Effector memory CD4-positive, alpha-beta T cell (primary cell): Measurements from ENCODE around the gene OR2J3.
"Not testable (repeated sequence)": the region's sequence is repeated elsewhere in the genome, so short reads cannot be mapped to it uniquely, and the experiment has no call there.

Experiments
- DNase-seq, 3 donors: peaks; one replicate each; pipeline ENCODE4 v3.0.0-alpha.2; 2020
- H3K27ac ChIP-seq: 2 replicates; pipeline ENCODE4 v1.7.0; 2013; ENCODE audit warnings: mild to moderate bottlenecking, low read length, moderate library complexity; ENCODE audit not compliant: insufficient read depth, poor library complexity, severe bottlenecking
- H3K27me3 ChIP-seq: replicated peaks from 2 replicates; pipeline ENCODE4 v1.7.0; 2013; ENCODE audit warnings: mild to moderate bottlenecking, low read length; ENCODE audit not compliant: insufficient read depth, control insufficient read depth, poor library complexity, severe bottlenecking
- H3K36me3 ChIP-seq: 2 replicates; pipeline ENCODE4 v1.7.0; 2013; ENCODE audit warnings: mild to moderate bottlenecking, low read length, moderate library complexity; ENCODE audit not compliant: control insufficient read depth, insufficient read depth
- H3K4me1 ChIP-seq: 2 replicates; pipeline ENCODE4 v1.7.0; 2013; ENCODE audit warnings: low read length, mild to moderate bottlenecking; ENCODE audit not compliant: control insufficient read depth, insufficient read depth, poor library complexity, severe bottlenecking
- H3K4me3 ChIP-seq: 2 replicates; pipeline ENCODE4 v1.7.0; 2013; ENCODE audit warnings: low read length, low read depth, mild to moderate bottlenecking; ENCODE audit not compliant: insufficient read depth, poor library complexity, severe bottlenecking
- H3K9me3 ChIP-seq: 2 replicates; pipeline ENCODE4 v1.7.0; 2013; ENCODE audit warnings: mild to moderate bottlenecking, low read length, moderate library complexity; ENCODE audit not compliant: control insufficient read depth

The OR2J3 gene

DNA sequence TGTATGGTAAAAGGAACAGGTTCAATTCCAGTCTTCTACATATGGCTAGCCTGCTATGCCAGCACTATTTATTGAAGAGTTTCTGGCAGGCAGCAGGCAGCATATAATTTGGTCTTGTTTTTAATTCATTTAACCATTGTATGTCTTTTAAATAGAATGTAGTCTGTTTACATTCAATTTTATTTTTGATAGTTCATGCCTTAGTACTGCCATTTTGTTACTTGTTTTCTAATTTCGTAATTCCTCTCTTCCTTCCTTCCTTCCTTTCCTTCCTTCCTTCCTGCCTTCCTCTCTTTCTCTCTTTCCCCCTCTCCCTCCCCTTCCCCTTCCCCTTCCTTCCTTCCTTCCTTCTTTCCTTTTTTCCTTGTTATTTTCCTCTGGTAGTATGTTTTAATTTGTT, 45.2 kb downstream of the OR2J3 start:
- no peaks in the 10 kb centered on the region for H3K4me1 ChIP-seq
- H3K9me3 ChIP-seq = no peaks in the 10 kb centered on the region
- no peak overlapping the region for H3K4me3 ChIP-seq
- no peaks in the 10 kb centered on the region for H3K27me3 ChIP-seq
- DNase-seq = no peak
- H3K27ac ChIP-seq = no peak overlapping the region
- no peaks in the 10 kb centered on the region for H3K36me3 ChIP-seq

DNA sequence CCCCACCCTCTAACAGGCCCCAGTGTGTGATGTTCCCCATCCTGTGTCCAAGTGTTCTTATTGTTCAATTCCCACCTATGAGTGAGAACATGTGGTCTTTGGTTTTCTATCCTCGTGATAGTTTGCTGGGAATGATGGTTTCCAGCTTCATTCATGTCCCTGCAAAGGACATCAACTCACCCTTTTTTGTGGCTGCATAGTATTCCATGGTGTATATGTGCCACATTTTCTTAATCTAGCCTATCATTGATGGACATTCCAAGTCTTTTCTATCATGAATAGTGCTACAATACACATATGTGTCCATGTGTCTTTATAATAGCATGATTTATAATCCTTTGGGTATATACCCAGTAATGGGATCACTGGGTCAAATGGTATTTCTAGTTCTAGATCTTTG, 47.3 kb downstream of the OR2J3 start:
- H3K27ac ChIP-seq, H3K4me3 ChIP-seq, H3K9me3 ChIP-seq, H3K36me3 ChIP-seq, H3K27me3 ChIP-seq, DNase-seq, H3K4me1 ChIP-seq: not testable (repeated sequence)

DNA sequence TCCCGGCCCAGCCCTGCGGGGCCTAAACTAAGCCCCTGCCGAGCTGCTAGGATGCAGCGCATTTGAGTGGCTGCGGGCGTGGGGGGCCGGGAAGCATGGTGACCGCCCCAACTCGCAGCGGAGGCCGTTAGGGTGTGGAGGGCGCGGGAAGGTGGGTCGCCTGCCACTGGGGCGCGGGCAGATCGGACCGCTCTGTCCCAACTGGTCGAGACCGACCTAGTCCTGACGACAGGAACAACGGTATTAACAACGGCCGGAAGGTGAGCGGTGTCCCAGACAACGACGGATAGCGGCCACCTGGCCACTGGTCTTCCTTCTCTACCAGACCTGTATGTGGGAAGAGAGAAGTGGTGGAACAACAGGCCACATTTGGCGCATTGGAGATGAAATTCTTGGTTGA, 52.1 kb downstream of the OR2J3 start:
- H3K9me3 ChIP-seq, DNase-seq, H3K4me1 ChIP-seq, H3K36me3 ChIP-seq, H3K4me3 ChIP-seq, H3K27ac ChIP-seq, H3K27me3 ChIP-seq: not testable (repeated sequence)
